Measurements from ENCODE around the gene OSCP1.

Gene OSCP1

GRCh38 chr1:36369061-36369861 lies 81.0 kb downstream of the OSCP1 start:
- TF ChIP-seq EZH2phosphoT487 (IDR thresholded peaks at IDR 0.05; ENCODE audit: borderline replicate concordance) = no peak
- TF ChIP-seq CTCF (conservative IDR thresholded peaks at IDR 0.05; ENCODE audit: low read length) = peak; percentile 86
- H3K9me2 ChIP-seq (replicated peaks; ENCODE audit: low read depth, low read length) = no peaks in the 10 kb centered on the region
- H3K4me1 ChIP-seq (ENCODE audit: insufficient read depth, low read length, poor library complexity, severe bottlenecking) = peaks cover 32% of the 10 kb centered on the region
- no peaks in the 10 kb centered on the region for H4K20me1 ChIP-seq (ENCODE audit: insufficient read depth, low read length, poor library complexity, severe bottlenecking)
- H2AFZ ChIP-seq (ENCODE audit: low read length) = no peak overlapping the region
- no peak overlapping the region for H3K4me3 ChIP-seq (ENCODE audit: low read length, poor library complexity, severe bottlenecking)
- no peak overlapping the region for H3K4me2 ChIP-seq (ENCODE audit: low read depth, low read length, poor library complexity, severe bottlenecking)
- no peaks in the 10 kb centered on the region for H3F3A ChIP-seq (ENCODE audit: low read depth)
- H3K9me3 ChIP-seq (ENCODE audit: insufficient read depth, low read depth, low read length) = no peaks in the 10 kb centered on the region
- no peaks in the 10 kb centered on the region for H3K27me3 ChIP-seq (ENCODE audit: insufficient read depth, low read length, poor library complexity, severe bottlenecking)
- peaks cover 48% of the 10 kb centered on the region for H3K79me2 ChIP-seq (ENCODE audit: insufficient read depth, low read length)
- H3K9ac ChIP-seq (ENCODE audit: low read depth, low read length, poor library complexity, severe bottlenecking) = no peak overlapping the region
- H3K36me3 ChIP-seq (ENCODE audit: insufficient read depth, low read length) = no peaks in the 10 kb centered on the region
